Type B pancreatic cell (in vitro differentiated cells): Measurements from ENCODE around the gene MGAT5. TPM values are rescaled to one million over a fixed set of nuclear protein-coding genes. Genes with fewer than 3 reads are reported as not detected.

Experiments used
- DNase-seq: peaks from one replicate; pipeline ENCODE4 v3.0.0; 2021; ENCODE audit warnings: mixed read lengths; ENCODE audit not compliant: unreplicated experiment; ENCODE audit errors: extremely low spot score
- H3K27ac Mint-ChIP-seq: 2 replicates; pipeline ENCODE4 v1.8.0; 2021; ENCODE audit warnings: mild to moderate bottlenecking, mixed read lengths
- H3K27me3 Mint-ChIP-seq: 2 replicates; pipeline ENCODE4 v1.8.0; 2021; ENCODE audit warnings: mixed read lengths
- H3K36me3 Mint-ChIP-seq: 2 replicates; pipeline ENCODE4 v1.8.0; 2021; ENCODE audit warnings: mixed read lengths
- H3K4me1 Mint-ChIP-seq: one replicate; pipeline ENCODE4 v1.8.0; 2021; ENCODE audit warnings: mixed read lengths; ENCODE audit not compliant: unreplicated experiment
- H3K4me3 Mint-ChIP-seq: 2 replicates; pipeline ENCODE4 v1.8.0; 2021; ENCODE audit warnings: mild to moderate bottlenecking, mixed read lengths
- H3K9me3 Mint-ChIP-seq: 2 replicates; pipeline ENCODE4 v1.8.0; 2021; ENCODE audit warnings: mixed read lengths
- CTCF ChIP-seq: fragments of 200-600 bp; sonication (generic); conservative IDR thresholded peaks from 2 replicates; pipeline ENCODE4 v1.5.0; 2021; ENCODE audit warnings: antibody characterized with exemption, mild to moderate bottlenecking
- total RNA-seq: library from RNA; stranded (reverse); gene quantifications from 2 replicates; pipeline ENCODE4 v1.2.1, GENCODE V29; 2021; ENCODE audit warnings: low replicate concordance

The MGAT5 gene
- total RNA-seq, 1 donor from 2014 or later, result 37.2 TPM

GRCh38 chr2:134443814-134444480 is 190.1 kb downstream of the MGAT5 start:
- no peak for DNase-seq
- H3K9me3 Mint-ChIP-seq, result no peaks in the 10 kb centered on the region
- no peaks in the 10 kb centered on the region for H3K27me3 Mint-ChIP-seq
- H3K4me3 Mint-ChIP-seq, result no peak overlapping the region
- TF ChIP-seq CTCF, result no peak
- no peak overlapping the region for H3K27ac Mint-ChIP-seq
- H3K4me1 Mint-ChIP-seq, result peaks cover 14% of the 10 kb centered on the region
- H3K36me3 Mint-ChIP-seq, result peaks cover 13% of the 10 kb centered on the region

- Mint-ChIP-seq H3K27me3 (no peaks in the 10 kb centered on the region), H3K9me3 (no peaks in the 10 kb centered on the region), H3K36me3 (peaks cover 10% of the 10 kb centered on the region), H3K27ac (no peak overlapping the region), H3K4me1 (peaks cover 14% of the 10 kb centered on the region), H3K4me3 (no peak overlapping the region)
- no peak for DNase-seq
- TF ChIP-seq CTCF, result no peak
These were observed 191.2 kb downstream of the MGAT5 start for GRCh38 chr2:134445116-134445515.

GRCh38 chr2:134445985-134446382 is 192.1 kb downstream of the MGAT5 start:
- Mint-ChIP-seq H3K9me3 (no peaks in the 10 kb centered on the region), H3K4me3 (no peak overlapping the region), H3K36me3 (peaks cover 6% of the 10 kb centered on the region)

GRCh38 chr2:134446383-134447017 is 192.6 kb downstream of the MGAT5 start:
- Mint-ChIP-seq H3K4me3 (no peak overlapping the region), H3K36me3 (peaks cover 4% of the 10 kb centered on the region), H3K4me1 (peaks cover 20% of the 10 kb centered on the region), H3K27ac (no peak overlapping the region), H3K9me3 (no peaks in the 10 kb centered on the region), H3K27me3 (no peaks in the 10 kb centered on the region)
- no peak for TF ChIP-seq CTCF
- no peak for DNase-seq

More at GRCh38 chr2:134445985-134446382, 192.1 kb downstream of the MGAT5 start:
- peaks cover 16% of the 10 kb centered on the region for H3K4me1 Mint-ChIP-seq
- DNase-seq, result no peak
- H3K27ac Mint-ChIP-seq, result no peak overlapping the region
- no peak for TF ChIP-seq CTCF
- H3K27me3 Mint-ChIP-seq, result no peaks in the 10 kb centered on the region

GRCh38 chr2:134447669-134448068 is 193.8 kb downstream of the MGAT5 start:
- Mint-ChIP-seq H3K9me3 (no peaks in the 10 kb centered on the region), H3K4me1 (peaks cover 20% of the 10 kb centered on the region), H3K4me3 (no peak overlapping the region), H3K27me3 (no peaks in the 10 kb centered on the region), H3K36me3 (peaks cover 4% of the 10 kb centered on the region), H3K27ac (no peak overlapping the region)
- no peak for TF ChIP-seq CTCF
- no peak for DNase-seq
